ENCODE results near the gene CABYR.
A peak's percentile ranks its signal among the peaks of the same experiment; 100 is the strongest.
"Not testable (repeated sequence)": the region's sequence is repeated elsewhere in the genome, so short reads cannot be mapped to it uniquely, and the experiment has no call there.

Gene CABYR

GRCh38 chr18:24127735-24128134 lies 11.1 kb upstream of the CABYR start:
- peaks cover 7 to 19% of the 10 kb centered on the region in 2 donors for H3K36me3 ChIP-seq (ENCODE audit: control insufficient read depth in 1 of 2, insufficient read depth in 2 of 2, low read length in 2 of 2)
- no peak overlapping the region for H3K27ac ChIP-seq (ENCODE audit: low read depth, low read length)
- H3K4me1 ChIP-seq (ENCODE audit: control insufficient read depth in 1 of 2, insufficient read depth in 2 of 2, low read length in 2 of 2): no peaks in the 10 kb centered on the region
- H3K4me3 ChIP-seq (ENCODE audit: low read depth in 1 of 2, low read length in 2 of 2): no peak overlapping the region
- H3K27me3 ChIP-seq (ENCODE audit: control insufficient read depth in 1 of 2, insufficient read depth in 2 of 2, low read length in 2 of 2): no peaks in the 10 kb centered on the region
- no peaks in the 10 kb centered on the region for H3K9me3 ChIP-seq (ENCODE audit: control insufficient read depth in 1 of 2, low read length in 2 of 2)
- H3K9ac ChIP-seq (ENCODE audit: low read depth in 1 of 2, low read length in 2 of 2): no peak overlapping the region

- Histone ChIP-seq H3K4me1 (ENCODE audit: control insufficient read depth in 1 of 2, insufficient read depth in 2 of 2, low read length in 2 of 2) (no peaks in the 10 kb centered on the region), H3K27ac (ENCODE audit: low read depth, low read length) (no peak overlapping the region), H3K9ac (ENCODE audit: low read depth in 1 of 2, low read length in 2 of 2) (no peak overlapping the region), H3K27me3 (ENCODE audit: control insufficient read depth in 1 of 2, insufficient read depth in 2 of 2, low read length in 2 of 2) (no peaks in the 10 kb centered on the region), H3K36me3 (ENCODE audit: control insufficient read depth in 1 of 2, insufficient read depth in 2 of 2, low read length in 2 of 2) (peaks cover 6 to 16% of the 10 kb centered on the region in 2 donors), H3K9me3 (ENCODE audit: control insufficient read depth in 1 of 2, low read length in 2 of 2) (no peaks in the 10 kb centered on the region), H3K4me3 (ENCODE audit: low read depth in 1 of 2, low read length in 2 of 2) (no peak overlapping the region)
These were observed 10.2 kb upstream of the CABYR start for GRCh38 chr18:24128700-24129099.

- H3K27me3 ChIP-seq (ENCODE audit: control insufficient read depth in 1 of 2, insufficient read depth in 2 of 2, low read length in 2 of 2): no peaks in the 10 kb centered on the region
- H3K9ac ChIP-seq (ENCODE audit: low read depth in 1 of 2, low read length in 2 of 2): no peak overlapping the region
- peaks cover 3 to 14% of the 10 kb centered on the region in 2 donors for H3K36me3 ChIP-seq (ENCODE audit: control insufficient read depth in 1 of 2, insufficient read depth in 2 of 2, low read length in 2 of 2)
- H3K4me3 ChIP-seq (ENCODE audit: low read depth in 1 of 2, low read length in 2 of 2): no peak overlapping the region
- no peaks in the 10 kb centered on the region for H3K4me1 ChIP-seq (ENCODE audit: control insufficient read depth in 1 of 2, insufficient read depth in 2 of 2, low read length in 2 of 2)
- no peak overlapping the region for H3K27ac ChIP-seq (ENCODE audit: low read depth, low read length)
- no peaks in the 10 kb centered on the region for H3K9me3 ChIP-seq (ENCODE audit: control insufficient read depth in 1 of 2, low read length in 2 of 2)
These were observed 8.4 kb upstream of the CABYR start for GRCh38 chr18:24130494-24130893.

- Histone ChIP-seq H3K27ac (ENCODE audit: low read depth, low read length) (no peak overlapping the region), H3K27me3 (ENCODE audit: control insufficient read depth in 1 of 2, insufficient read depth in 2 of 2, low read length in 2 of 2) (peaks cover 0 to 3% of the 10 kb centered on the region in 2 donors), H3K36me3 (ENCODE audit: control insufficient read depth in 1 of 2, insufficient read depth in 2 of 2, low read length in 2 of 2) (peaks cover 0 to under 1% of the 10 kb centered on the region in 2 donors), H3K4me1 (ENCODE audit: control insufficient read depth in 1 of 2, insufficient read depth in 2 of 2, low read length in 2 of 2) (peaks cover 0 to 14% of the 10 kb centered on the region in 2 donors), H3K4me3 (ENCODE audit: low read depth in 1 of 2, low read length in 2 of 2) (no peak overlapping the region), H3K9ac (ENCODE audit: low read depth in 1 of 2, low read length in 2 of 2) (no peak overlapping the region), H3K9me3 (ENCODE audit: control insufficient read depth in 1 of 2, low read length in 2 of 2) (no peaks in the 10 kb centered on the region)
These were observed 1.9 kb upstream of the CABYR start for GRCh38 chr18:24136967-24137373.

- no peaks in the 10 kb centered on the region for H3K9me3 ChIP-seq (ENCODE audit: control insufficient read depth in 1 of 2, low read length in 2 of 2)
- H3K4me1 ChIP-seq (ENCODE audit: control insufficient read depth in 1 of 2, insufficient read depth in 2 of 2, low read length in 2 of 2): peaks cover 0 to 14% of the 10 kb centered on the region in 2 donors
- H3K9ac ChIP-seq (ENCODE audit: low read depth in 1 of 2, low read length in 2 of 2): peak overlapping the region; percentile 31 to 55
- peaks cover 0 to 3% of the 10 kb centered on the region in 2 donors for H3K27me3 ChIP-seq (ENCODE audit: control insufficient read depth in 1 of 2, insufficient read depth in 2 of 2, low read length in 2 of 2)
- H3K4me3 ChIP-seq (ENCODE audit: low read depth in 1 of 2, low read length in 2 of 2): peak overlapping the region; percentile 65 to 74
- H3K27ac ChIP-seq (ENCODE audit: low read depth, low read length): no peak overlapping the region
- H3K36me3 ChIP-seq (ENCODE audit: control insufficient read depth in 1 of 2, insufficient read depth in 2 of 2, low read length in 2 of 2): no peaks in the 10 kb centered on the region
These were observed 463 bp upstream of the CABYR start for GRCh38 chr18:24138409-24138788.

- Histone ChIP-seq H3K4me3 (ENCODE audit: low read depth in 1 of 2, low read length in 2 of 2) (no peak overlapping the region), H3K27me3 (ENCODE audit: control insufficient read depth in 1 of 2, insufficient read depth in 2 of 2, low read length in 2 of 2) (peaks cover 0 to 3% of the 10 kb centered on the region in 2 donors), H3K36me3 (ENCODE audit: control insufficient read depth in 1 of 2, insufficient read depth in 2 of 2, low read length in 2 of 2) (no peaks in the 10 kb centered on the region), H3K9me3 (ENCODE audit: control insufficient read depth in 1 of 2, low read length in 2 of 2) (no peaks in the 10 kb centered on the region), H3K4me1 (ENCODE audit: control insufficient read depth in 1 of 2, insufficient read depth in 2 of 2, low read length in 2 of 2) (peaks cover 0 to 14% of the 10 kb centered on the region in 2 donors), H3K9ac (ENCODE audit: low read depth in 1 of 2, low read length in 2 of 2) (no peak overlapping the region), H3K27ac (ENCODE audit: low read depth, low read length) (no peak overlapping the region)
These were observed 1.8 kb downstream of the CABYR start for GRCh38 chr18:24140697-24141096.

- Histone ChIP-seq H3K9ac (ENCODE audit: low read depth in 1 of 2, low read length in 2 of 2) (no peak overlapping the region), H3K4me1 (ENCODE audit: control insufficient read depth in 1 of 2, insufficient read depth in 2 of 2, low read length in 2 of 2) (peaks cover 0 to 14% of the 10 kb centered on the region in 2 donors), H3K9me3 (ENCODE audit: control insufficient read depth in 1 of 2, low read length in 2 of 2) (no peaks in the 10 kb centered on the region), H3K4me3 (ENCODE audit: low read depth in 1 of 2, low read length in 2 of 2) (no peak overlapping the region), H3K27me3 (ENCODE audit: control insufficient read depth in 1 of 2, insufficient read depth in 2 of 2, low read length in 2 of 2) (peaks cover 0 to 3% of the 10 kb centered on the region in 2 donors), H3K36me3 (ENCODE audit: control insufficient read depth in 1 of 2, insufficient read depth in 2 of 2, low read length in 2 of 2) (no peaks in the 10 kb centered on the region), H3K27ac (ENCODE audit: low read depth, low read length) (no peak overlapping the region)
These were observed 3.5 kb downstream of the CABYR start for GRCh38 chr18:24142376-24142775.

GRCh38 chr18:24149591-24149990 lies 10.7 kb downstream of the CABYR start:
- not testable (repeated sequence) for H3K4me3 ChIP-seq (ENCODE audit: low read depth in 1 of 2, low read length in 2 of 2); H3K27me3 ChIP-seq (ENCODE audit: control insufficient read depth in 1 of 2, insufficient read depth in 2 of 2, low read length in 2 of 2); H3K36me3 ChIP-seq (ENCODE audit: control insufficient read depth in 1 of 2, insufficient read depth in 2 of 2, low read length in 2 of 2); H3K4me1 ChIP-seq (ENCODE audit: control insufficient read depth in 1 of 2, insufficient read depth in 2 of 2, low read length in 2 of 2); H3K9me3 ChIP-seq (ENCODE audit: control insufficient read depth in 1 of 2, low read length in 2 of 2); H3K9ac ChIP-seq (ENCODE audit: low read depth in 1 of 2, low read length in 2 of 2); H3K27ac ChIP-seq (ENCODE audit: low read depth, low read length)

GRCh38 chr18:24153397-24153796 lies 14.5 kb downstream of the CABYR start:
- Histone ChIP-seq H3K9me3 (ENCODE audit: control insufficient read depth in 1 of 2, low read length in 2 of 2) (no peaks in the 10 kb centered on the region), H3K9ac (ENCODE audit: low read depth in 1 of 2, low read length in 2 of 2) (no peak overlapping the region), H3K27ac (ENCODE audit: low read depth, low read length) (no peak overlapping the region), H3K4me1 (ENCODE audit: control insufficient read depth in 1 of 2, insufficient read depth in 2 of 2, low read length in 2 of 2) (no peaks in the 10 kb centered on the region), H3K27me3 (ENCODE audit: control insufficient read depth in 1 of 2, insufficient read depth in 2 of 2, low read length in 2 of 2) (no peaks in the 10 kb centered on the region), H3K36me3 (ENCODE audit: control insufficient read depth in 1 of 2, insufficient read depth in 2 of 2, low read length in 2 of 2) (no peaks in the 10 kb centered on the region), H3K4me3 (ENCODE audit: low read depth in 1 of 2, low read length in 2 of 2) (no peak overlapping the region)

- peaks cover 4 to 13% of the 10 kb centered on the region in 2 donors for H3K36me3 ChIP-seq (ENCODE audit: control insufficient read depth in 1 of 2, insufficient read depth in 2 of 2, low read length in 2 of 2)
- H3K4me3 ChIP-seq (ENCODE audit: low read depth in 1 of 2, low read length in 2 of 2): no peak overlapping the region
- no peaks in the 10 kb centered on the region for H3K9me3 ChIP-seq (ENCODE audit: control insufficient read depth in 1 of 2, low read length in 2 of 2)
- H3K4me1 ChIP-seq (ENCODE audit: control insufficient read depth in 1 of 2, insufficient read depth in 2 of 2, low read length in 2 of 2): no peaks in the 10 kb centered on the region
- H3K27me3 ChIP-seq (ENCODE audit: control insufficient read depth in 1 of 2, insufficient read depth in 2 of 2, low read length in 2 of 2): no peaks in the 10 kb centered on the region
- H3K9ac ChIP-seq (ENCODE audit: low read depth in 1 of 2, low read length in 2 of 2): no peak overlapping the region
- H3K27ac ChIP-seq (ENCODE audit: low read depth, low read length): no peak overlapping the region
These were observed 19.0 kb downstream of the CABYR start for GRCh38 chr18:24157855-24158254.

- H3K4me3 ChIP-seq (ENCODE audit: low read depth in 1 of 2, low read length in 2 of 2): no peak overlapping the region
- H3K9ac ChIP-seq (ENCODE audit: low read depth in 1 of 2, low read length in 2 of 2): no peak overlapping the region
- no peaks in the 10 kb centered on the region for H3K27me3 ChIP-seq (ENCODE audit: control insufficient read depth in 1 of 2, insufficient read depth in 2 of 2, low read length in 2 of 2)
- H3K9me3 ChIP-seq (ENCODE audit: control insufficient read depth in 1 of 2, low read length in 2 of 2): no peaks in the 10 kb centered on the region
- peaks cover 8 to 19% of the 10 kb centered on the region in 2 donors for H3K36me3 ChIP-seq (ENCODE audit: control insufficient read depth in 1 of 2, insufficient read depth in 2 of 2, low read length in 2 of 2)
- H3K27ac ChIP-seq (ENCODE audit: low read depth, low read length): no peak overlapping the region
- no peaks in the 10 kb centered on the region for H3K4me1 ChIP-seq (ENCODE audit: control insufficient read depth in 1 of 2, insufficient read depth in 2 of 2, low read length in 2 of 2)
These were observed 21.2 kb downstream of the CABYR start for GRCh38 chr18:24160086-24160485.

Data from duodenal mucosa (tissue), 2 donors.